K562 (cell line): ENCODE measurements around the gene NRG3. TPM values are rescaled to one million over a fixed set of nuclear protein-coding genes. Genes with fewer than 3 reads are reported as not detected.

ENCODE experiments used
- MTA3 ChIP-seq: fragments of 450-650 bp; formaldehyde crosslinking; IDR thresholded peaks from 2 replicates; pipeline ENCODE4 v1.6.1; 2017; ENCODE audit warnings: mild to moderate bottlenecking, borderline replicate concordance
- TARDBP ChIP-seq: fragments of 450-650 bp; IDR thresholded peaks from 2 replicates; pipeline ENCODE4 v1.6.1; 2016
- TRIM24 ChIP-seq, 2 experiments: fragments of 450-650 bp; IDR thresholded peaks; 2 replicates each; pipeline ENCODE4 v1.6.1; 2016
- ZBED1 ChIP-seq: IDR thresholded peaks from 2 replicates; pipeline ENCODE4 v1.6.1; 2014
- polyA plus RNA-seq, 8 experiments: library from polyadenylated mRNA; depleted of rRNA in 4 of 8; stranded (reverse) in 5 of 8; unstranded in 3 of 8; fragments of >200 nt; fragmentation: Nextera tagmentation in 2 of 8; fragmentation: Illumina TruSeq in 1 of 8; extraction: Ambion mirVana in 2 of 8; extraction: Trizol in 1 of 8; gene quantifications; 2 replicates each; pipeline versions ENCODE4 v1.2.1 to v1.2.3, GENCODE V29; 2011 to 2014; ENCODE audit warnings: inconsistent platforms in 1 of 8, missing spikeins in 1 of 8
- total RNA-seq, 7 experiments: library from RNA; depleted of rRNA in 6 of 7; stranded (reverse); fragments of >200 nt in 6 of 7; fragmentation: Illumina TruSeq in 2 of 7; extraction: Trizol in 2 of 7; gene quantifications; 2 replicates each; pipeline versions ENCODE4 v1.2.1 to v1.2.3, GENCODE V29; 2011 to 2021; ENCODE audit warnings: low replicate concordance in 1 of 7
- TF ChIP-seq, protein P1 (sequence below), 2 experiments: fragments of 450-650 bp; IDR thresholded peaks; 2 replicates each; pipeline ENCODE4 v1.6.1; 2018; ENCODE audit warnings: mild to moderate bottlenecking in 2 of 2, low read depth in 1 of 2; ENCODE audit not compliant: partially characterized antibody in 2 of 2
- TF ChIP-seq, protein P2 (sequence below): sonication (generic); formaldehyde crosslinking; IDR thresholded peaks from 2 replicates; pipeline ENCODE4 v1.8.0; 2022; ENCODE audit warnings: mild to moderate bottlenecking, missing genetic modification reagents
- TF ChIP-seq, protein P3 (sequence below): fragments of 250-450 bp; sonication (Bioruptor Pico); IDR thresholded peaks from 2 replicates; pipeline ENCODE4 v1.5.0; 2021
- TF ChIP-seq, protein P4 (sequence below): IDR thresholded peaks from 2 replicates; pipeline ENCODE4 v1.6.1; 2012; ENCODE audit warnings: low read depth, low read length, improper control_type of control experiment, borderline replicate concordance

The NRG3 gene
- total and polyA plus RNA-seq, 9 of the 15 experiments (the other 6 are each of a cell fraction or from before 2014, with no cell fraction given): not detected

DNA sequence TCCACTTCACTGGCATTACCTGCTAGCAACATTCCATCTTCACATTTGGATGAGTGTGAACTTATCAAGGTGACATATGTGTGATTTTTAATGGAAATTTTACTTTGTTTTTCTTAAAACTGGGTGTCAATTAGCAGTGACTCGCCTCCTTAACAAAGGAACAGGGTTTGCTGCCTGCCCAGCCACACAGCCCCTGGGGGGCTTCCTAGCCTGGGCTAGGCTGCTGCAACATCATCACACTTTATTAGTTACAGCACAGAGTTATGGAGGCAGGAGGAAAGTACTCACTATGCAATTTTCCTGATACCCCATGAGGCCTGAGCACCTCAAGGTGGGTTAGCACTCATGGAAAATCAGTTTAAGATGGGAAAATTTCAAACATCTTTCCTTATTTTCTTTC, 861.3 kb downstream of the NRG3 start (continued):
- TF ChIP-seq, protein P1, sequence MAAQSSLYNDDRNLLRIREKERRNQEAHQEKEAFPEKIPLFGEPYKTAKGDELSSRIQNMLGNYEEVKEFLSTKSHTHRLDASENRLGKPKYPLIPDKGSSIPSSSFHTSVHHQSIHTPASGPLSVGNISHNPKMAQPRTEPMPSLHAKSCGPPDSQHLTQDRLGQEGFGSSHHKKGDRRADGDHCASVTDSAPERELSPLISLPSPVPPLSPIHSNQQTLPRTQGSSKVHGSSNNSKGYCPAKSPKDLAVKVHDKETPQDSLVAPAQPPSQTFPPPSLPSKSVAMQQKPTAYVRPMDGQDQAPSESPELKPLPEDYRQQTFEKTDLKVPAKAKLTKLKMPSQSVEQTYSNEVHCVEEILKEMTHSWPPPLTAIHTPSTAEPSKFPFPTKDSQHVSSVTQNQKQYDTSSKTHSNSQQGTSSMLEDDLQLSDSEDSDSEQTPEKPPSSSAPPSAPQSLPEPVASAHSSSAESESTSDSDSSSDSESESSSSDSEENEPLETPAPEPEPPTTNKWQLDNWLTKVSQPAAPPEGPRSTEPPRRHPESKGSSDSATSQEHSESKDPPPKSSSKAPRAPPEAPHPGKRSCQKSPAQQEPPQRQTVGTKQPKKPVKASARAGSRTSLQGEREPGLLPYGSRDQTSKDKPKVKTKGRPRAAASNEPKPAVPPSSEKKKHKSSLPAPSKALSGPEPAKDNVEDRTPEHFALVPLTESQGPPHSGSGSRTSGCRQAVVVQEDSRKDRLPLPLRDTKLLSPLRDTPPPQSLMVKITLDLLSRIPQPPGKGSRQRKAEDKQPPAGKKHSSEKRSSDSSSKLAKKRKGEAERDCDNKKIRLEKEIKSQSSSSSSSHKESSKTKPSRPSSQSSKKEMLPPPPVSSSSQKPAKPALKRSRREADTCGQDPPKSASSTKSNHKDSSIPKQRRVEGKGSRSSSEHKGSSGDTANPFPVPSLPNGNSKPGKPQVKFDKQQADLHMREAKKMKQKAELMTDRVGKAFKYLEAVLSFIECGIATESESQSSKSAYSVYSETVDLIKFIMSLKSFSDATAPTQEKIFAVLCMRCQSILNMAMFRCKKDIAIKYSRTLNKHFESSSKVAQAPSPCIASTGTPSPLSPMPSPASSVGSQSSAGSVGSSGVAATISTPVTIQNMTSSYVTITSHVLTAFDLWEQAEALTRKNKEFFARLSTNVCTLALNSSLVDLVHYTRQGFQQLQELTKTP (IDR thresholded peaks at IDR 0.05; ENCODE audit: low read depth in 1 of 2, partially characterized antibody in 2 of 2): no peak
- no peak for TF ChIP-seq MTA3
- TF ChIP-seq, protein P2, sequence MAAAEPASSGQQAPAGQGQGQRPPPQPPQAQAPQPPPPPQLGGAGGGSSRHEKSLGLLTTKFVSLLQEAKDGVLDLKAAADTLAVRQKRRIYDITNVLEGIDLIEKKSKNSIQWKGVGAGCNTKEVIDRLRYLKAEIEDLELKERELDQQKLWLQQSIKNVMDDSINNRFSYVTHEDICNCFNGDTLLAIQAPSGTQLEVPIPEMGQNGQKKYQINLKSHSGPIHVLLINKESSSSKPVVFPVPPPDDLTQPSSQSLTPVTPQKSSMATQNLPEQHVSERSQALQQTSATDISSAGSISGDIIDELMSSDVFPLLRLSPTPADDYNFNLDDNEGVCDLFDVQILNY (CRISPR knock-in tag): no peak
- TF ChIP-seq, protein P3, sequence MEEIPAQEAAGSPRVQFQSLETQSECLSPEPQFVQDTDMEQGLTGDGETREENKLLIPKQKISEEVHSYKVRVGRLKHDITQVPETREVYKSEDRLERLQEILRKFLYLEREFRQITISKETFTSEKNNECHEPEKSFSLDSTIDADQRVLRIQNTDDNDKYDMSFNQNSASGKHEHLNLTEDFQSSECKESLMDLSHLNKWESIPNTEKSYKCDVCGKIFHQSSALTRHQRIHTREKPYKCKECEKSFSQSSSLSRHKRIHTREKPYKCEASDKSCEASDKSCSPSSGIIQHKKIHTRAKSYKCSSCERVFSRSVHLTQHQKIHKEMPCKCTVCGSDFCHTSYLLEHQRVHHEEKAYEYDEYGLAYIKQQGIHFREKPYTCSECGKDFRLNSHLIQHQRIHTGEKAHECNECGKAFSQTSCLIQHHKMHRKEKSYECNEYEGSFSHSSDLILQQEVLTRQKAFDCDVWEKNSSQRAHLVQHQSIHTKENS (CRISPR knock-in tag): no peak
- TF ChIP-seq TRIM24 (IDR thresholded peaks at IDR 0.05): no peak
- TF ChIP-seq, protein P4, sequence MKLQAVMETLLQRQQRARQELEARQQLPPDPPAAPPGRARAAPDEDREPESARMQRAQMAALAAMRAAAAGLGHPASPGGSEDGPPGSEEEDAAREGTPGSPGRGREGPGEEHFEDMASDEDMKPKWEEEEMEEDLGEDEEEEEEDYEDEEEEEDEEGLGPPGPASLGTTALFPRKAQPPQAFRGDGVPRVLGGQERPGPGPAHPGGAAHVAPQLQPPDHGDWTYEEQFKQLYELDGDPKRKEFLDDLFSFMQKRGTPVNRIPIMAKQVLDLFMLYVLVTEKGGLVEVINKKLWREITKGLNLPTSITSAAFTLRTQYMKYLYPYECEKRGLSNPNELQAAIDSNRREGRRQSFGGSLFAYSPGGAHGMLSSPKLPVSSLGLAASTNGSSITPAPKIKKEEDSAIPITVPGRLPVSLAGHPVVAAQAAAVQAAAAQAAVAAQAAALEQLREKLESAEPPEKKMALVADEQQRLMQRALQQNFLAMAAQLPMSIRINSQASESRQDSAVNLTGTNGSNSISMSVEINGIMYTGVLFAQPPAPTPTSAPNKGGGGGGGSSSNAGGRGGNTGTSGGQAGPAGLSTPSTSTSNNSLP: no peak
- TF ChIP-seq TARDBP: no peak
- no peak for TF ChIP-seq ZBED1
- TF ChIP-seq, all 486 proteins: peak for 0
